Measurements from ENCODE around the gene SH2D2A.
A peak's percentile ranks its signal among the peaks of the same experiment; 100 is the strongest.
"Not testable (repeated sequence)": the region's sequence is repeated elsewhere in the genome, so short reads cannot be mapped to it uniquely, and the experiment has no call there.

SH2D2A gene

DNA sequence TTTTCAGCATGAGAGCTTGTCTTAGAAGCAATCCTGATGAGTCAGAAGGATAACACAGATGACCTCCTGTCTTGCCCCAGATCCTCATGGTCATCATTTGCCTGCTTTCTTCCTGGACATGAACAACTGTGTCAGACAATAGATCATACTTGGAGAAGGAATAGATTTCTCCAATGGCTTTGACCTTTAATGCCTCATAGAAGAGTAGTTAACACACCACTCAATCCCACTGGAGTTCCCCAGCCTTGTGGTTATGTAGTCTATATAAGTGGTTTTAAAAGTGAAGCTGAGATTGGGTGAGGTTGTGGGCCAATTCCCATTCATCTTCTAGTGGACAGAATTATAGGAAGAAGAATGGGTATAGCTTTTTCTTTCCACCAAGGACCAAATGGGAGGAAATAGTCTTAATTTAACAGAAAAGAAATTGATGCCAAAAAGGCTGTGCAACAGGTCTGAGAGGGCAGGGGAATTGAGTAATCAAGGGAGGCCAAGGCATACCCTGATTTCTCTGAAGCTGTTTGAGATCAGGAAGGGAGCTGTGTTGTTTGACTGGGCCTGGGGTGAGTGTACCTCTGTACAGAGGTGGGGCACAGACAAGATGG lies 35.0 kb downstream of the SH2D2A start:
- Histone ChIP-seq H3K4me3 (no peak overlapping the region), H3K27ac (no peak overlapping the region)

DNA sequence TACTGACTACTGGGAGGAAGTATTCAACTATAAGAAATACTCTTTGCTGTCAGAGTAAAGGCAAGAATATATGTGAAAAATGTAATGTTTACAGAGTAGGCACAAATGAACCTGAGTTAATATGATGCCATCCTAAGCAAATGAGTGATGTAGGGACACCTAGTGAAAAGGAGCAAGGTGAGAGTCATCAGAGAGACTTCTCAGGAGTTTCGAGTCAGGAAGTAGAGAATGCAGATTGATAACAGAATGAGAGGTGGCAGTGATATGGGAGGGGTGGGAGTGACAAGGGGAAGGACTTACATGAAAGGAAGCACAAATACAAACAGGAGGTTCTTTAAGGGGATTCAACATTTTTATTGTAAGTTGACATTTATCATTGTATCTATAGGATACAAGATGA lies 39.1 kb downstream of the SH2D2A start:
- H3K27ac ChIP-seq = no peak overlapping the region
- H3K4me3 ChIP-seq = no peak overlapping the region

GRCh38 chr1:156776942-156777341 lies 39.7 kb downstream of the SH2D2A start:
- no peak overlapping the region for H3K27ac ChIP-seq
- no peak overlapping the region for H3K4me3 ChIP-seq

GRCh38 chr1:156775799-156776198 lies 40.8 kb downstream of the SH2D2A start:
- H3K27ac ChIP-seq = no peak overlapping the region
- H3K4me3 ChIP-seq = no peak overlapping the region

DNA sequence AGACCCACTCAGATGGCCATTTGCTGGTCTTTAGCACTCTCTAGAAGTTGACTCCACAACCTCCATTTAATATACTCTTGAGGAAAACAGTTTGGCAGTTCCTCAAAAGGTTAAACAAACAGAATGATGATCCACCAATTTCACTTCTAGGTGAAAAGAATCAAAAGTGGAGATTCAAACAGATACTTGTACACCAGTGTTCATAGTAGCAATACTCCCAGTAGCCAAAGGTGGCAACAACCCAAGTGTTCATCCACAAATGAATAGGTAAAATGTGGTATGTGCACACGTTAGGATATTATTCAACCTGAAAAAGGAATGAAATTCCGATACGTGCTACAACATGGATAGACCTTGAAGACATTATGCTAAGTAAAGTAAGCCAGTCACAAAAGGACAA lies 43.0 kb downstream of the SH2D2A start:
- no peak overlapping the region for H3K27ac ChIP-seq
- H3K4me3 ChIP-seq = no peak overlapping the region

DNA sequence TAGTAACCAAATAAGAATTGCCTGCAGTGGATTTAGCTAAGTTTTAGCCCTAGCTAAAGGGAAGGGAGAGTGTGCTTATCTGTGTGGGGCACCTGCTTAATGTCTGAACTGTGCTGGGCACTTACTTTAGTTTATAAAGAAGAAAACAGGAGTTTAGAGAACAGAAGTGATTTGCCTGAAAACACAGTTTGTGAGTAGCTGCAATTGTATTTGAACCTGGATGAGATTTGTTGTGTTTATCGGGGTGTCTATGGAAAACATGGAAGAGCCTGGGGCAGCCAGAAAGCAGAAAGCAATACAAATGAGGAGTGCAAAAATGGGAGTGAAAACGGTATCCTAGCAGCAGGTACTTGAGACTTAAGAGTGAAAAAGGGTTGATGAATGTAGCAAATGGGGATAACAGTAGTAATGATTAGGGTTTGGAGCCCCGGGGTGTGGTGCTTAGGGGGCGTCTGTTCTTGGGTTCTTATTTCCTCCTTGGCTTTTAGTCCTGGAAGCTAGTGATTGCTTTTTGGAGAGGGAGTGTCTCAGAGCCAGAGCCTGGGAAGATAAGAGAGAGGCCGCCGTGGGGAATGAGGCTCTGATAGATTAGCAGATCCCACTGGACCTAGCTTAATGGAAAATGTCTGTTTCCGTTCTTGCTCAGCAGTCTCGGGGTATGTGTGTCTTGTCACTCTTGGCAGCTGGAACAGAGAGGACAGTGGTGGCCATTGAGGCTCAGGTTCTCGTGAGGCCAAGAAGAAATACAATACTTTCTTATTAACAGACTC lies 43.7 kb downstream of the SH2D2A start:
- Histone ChIP-seq H3K4me3 (no peak overlapping the region), H3K27ac (no peak overlapping the region)

DNA sequence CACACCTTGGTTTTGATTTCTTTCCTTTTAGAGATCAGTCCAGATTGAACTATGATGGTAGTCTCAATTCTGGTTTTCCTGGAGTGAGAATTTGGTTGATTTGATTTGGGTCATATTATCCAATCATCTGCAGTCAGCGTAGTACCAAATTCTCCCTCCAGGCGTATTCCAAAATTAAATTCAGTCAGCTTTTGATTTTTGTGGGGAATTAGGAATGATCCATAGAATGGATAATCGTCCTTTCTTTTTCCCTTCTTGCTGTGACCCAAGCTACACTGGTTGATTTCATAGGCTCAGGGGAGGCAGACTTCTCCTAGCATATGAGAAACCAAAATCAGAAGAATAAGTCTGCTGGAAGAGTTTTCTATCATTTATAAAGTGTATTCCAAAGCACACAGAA lies 44.4 kb downstream of the SH2D2A start:
- H3K27ac ChIP-seq = no peak overlapping the region
- no peak overlapping the region for H3K4me3 ChIP-seq

GRCh38 chr1:156768610-156769295 lies 47.9 kb downstream of the SH2D2A start:
- H3K4me3 ChIP-seq = peak overlapping the region; percentile 60 to 96 (median 87)
- H3K27ac ChIP-seq = peak overlapping the region in 16 of 21 experiments; percentile 91 to 100 (median 98)

DNA sequence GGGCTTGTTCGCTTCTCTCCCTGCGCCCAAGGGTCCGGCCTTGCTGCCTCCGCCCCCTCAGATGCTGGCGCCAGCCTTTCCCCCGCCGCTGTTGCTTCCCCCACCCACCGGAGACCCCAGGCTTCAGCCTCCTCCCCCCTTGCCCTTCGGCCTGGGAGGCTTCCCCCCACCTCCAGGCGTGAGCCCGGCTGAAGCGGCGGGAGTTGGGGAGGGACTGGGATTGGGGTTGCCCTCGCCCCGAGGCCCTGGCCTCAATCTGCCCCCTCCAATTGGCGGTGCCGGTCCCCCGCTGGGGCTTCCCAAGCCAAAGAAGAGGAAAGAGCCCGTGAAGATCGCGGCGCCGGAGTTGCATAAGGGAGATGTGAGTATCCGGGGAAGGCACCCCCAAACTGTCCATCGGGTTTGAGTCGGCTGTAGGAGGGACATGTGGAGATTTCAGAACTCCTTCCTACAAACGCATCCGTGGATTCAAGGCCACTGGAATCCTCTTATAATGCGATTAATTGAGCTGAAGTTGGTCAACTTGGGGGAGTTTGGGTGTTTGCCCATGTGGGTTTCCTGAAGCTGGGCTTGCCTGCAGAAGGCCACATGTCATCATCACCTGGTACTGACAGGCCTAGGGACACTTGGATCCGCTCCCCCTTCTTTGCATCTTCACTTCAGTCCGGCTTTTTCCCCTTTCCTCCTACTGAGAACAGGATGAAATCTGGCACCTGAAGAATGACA lies 48.6 kb downstream of the SH2D2A start:
- Histone ChIP-seq H3K27ac (peak overlapping the region; percentile 91 to 100 (median 98)), H3K4me3 (peak overlapping the region; percentile 60 to 96 (median 87))

DNA sequence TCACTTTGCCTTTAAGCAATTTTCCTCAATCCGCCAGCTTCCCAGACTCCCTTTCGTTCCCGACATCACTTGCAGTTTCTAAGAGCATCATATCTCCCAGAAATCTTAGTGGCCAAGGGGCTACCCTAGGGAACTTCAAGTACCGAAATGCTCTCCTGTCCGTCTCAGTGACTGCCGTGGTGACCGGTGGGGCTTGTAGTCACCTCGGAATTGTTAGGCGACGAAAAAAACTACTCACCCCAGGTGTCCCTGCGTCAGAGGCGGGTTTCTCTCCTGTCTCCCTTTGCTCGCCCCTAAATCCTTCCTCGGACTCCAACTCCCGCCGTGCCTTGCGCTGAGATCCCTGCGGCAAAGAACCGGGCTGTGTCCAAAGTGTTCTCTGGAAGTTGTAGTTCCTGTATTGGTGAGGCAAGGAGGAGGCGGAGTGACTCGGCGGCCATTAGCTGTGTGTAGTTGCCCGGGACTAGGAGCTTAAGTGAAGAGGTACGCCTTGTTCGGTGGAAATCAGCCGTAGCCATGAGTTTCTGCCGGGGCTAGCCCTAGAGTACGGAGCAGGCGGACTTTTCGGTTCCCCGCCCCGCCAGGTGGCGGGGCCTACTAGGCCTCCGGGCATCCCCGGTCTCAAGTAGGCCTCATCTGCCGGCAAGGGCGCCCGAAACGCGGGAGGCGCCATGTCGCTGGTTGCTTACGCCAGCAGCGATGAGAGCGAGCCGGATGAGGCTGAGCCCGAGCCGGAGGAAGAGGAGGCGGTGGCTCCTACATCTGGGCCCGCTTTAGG lies 49.4 kb downstream of the SH2D2A start, which contains the start of gene PRCC:
TSS of gene PRCC (plus strand) at position 435 of the 778 bp plus-strand sequence. CDS start at position 672, 237 bp downstream.
- Histone ChIP-seq H3K27ac (peak within 1 kb of the TSS; percentile 91 to 100 (median 98)), H3K4me3 (peak within 1 kb of the TSS; percentile 60 to 96 (median 87))

GRCh38 chr1:156766298-156767100 lies 50.1 kb downstream of the SH2D2A start:
- peak overlapping the region; percentile 52 to 96 (median 87) for H3K4me3 ChIP-seq
- peak overlapping the region; percentile 25 to 99 (median 96) for H3K27ac ChIP-seq

DNA sequence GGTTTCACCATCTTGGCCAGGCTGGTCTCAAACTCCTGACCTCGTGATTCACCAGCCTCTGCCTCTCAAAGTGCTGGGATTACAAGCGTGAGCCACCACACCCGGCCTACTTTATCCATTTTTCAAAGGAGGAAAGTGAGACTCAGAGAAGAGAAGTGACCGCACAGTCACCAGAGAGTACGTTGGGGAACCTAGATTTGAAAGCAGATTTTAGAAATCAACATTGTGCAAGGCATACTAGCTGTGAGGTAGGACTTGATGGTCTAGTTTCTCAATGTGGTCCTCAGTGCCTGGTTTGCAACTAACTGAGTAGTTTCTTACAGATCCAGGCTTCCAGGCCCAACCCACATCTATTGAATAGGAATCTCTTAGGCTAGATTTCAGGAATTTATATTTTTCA lies 51.0 kb downstream of the SH2D2A start:
- Histone ChIP-seq H3K4me3 (no peak overlapping the region), H3K27ac (peak overlapping the region in 13 of 21 experiments; percentile 78 to 99 (median 93))

GRCh38 chr1:156765136-156765535 lies 51.5 kb downstream of the SH2D2A start:
- not testable (repeated sequence) for H3K4me3 ChIP-seq, H3K27ac ChIP-seq

DNA sequence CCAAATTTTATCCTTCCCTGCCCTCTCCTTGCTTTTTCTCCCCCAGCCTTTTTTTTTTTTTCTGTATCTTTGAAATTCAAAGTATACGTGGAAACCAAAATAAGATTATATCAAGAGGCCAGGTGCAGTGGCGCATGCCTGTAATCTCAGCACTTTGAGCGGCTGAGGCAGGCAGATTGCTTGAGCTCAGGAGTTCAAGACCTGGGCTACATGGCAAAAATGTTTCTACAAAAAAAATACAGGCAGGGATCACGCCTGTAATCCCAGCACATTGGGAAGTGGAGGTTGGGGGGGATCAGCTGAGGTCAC lies 55.9 kb downstream of the SH2D2A start:
- H3K27ac ChIP-seq = no peak overlapping the region

DNA sequence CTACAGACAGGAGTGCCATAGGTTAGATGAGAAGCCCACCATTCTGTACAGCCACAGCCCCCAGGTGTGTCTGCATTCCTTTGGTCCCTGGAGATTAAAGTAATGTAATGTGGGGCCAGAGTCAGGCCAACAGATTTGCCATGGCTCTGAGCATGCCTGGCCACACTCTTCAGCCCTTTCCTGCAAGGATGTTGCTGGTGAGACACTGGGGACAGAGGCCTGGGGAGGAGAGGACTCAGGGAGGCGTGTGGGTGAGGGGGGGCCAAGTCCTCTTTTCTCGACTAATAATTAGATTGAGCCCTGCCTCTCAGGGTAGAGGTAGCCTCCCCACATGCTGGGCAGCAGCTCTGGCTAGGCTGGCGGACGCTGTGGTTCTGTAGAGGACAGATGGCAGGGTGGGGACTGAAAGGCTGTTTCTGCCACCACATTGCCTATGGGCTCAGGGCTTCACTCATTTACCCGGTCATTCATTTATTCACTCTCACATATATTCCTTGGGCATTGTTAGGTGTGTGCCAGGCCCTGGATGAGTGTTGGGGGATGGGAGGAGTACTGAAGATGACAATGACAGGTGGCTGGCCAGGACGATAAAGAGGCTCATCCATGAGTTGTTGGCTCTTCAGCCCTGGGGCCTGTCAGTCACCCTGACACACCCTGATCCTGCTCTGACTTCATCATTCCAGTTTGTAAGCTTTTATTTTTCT lies 56.4 kb downstream of the SH2D2A start:
- H3K4me3 ChIP-seq = no peak overlapping the region
- no peak overlapping the region for H3K27ac ChIP-seq

More for the DNA sequence above, 55.9 kb downstream of the SH2D2A start:
- no peak overlapping the region for H3K4me3 ChIP-seq

DNA sequence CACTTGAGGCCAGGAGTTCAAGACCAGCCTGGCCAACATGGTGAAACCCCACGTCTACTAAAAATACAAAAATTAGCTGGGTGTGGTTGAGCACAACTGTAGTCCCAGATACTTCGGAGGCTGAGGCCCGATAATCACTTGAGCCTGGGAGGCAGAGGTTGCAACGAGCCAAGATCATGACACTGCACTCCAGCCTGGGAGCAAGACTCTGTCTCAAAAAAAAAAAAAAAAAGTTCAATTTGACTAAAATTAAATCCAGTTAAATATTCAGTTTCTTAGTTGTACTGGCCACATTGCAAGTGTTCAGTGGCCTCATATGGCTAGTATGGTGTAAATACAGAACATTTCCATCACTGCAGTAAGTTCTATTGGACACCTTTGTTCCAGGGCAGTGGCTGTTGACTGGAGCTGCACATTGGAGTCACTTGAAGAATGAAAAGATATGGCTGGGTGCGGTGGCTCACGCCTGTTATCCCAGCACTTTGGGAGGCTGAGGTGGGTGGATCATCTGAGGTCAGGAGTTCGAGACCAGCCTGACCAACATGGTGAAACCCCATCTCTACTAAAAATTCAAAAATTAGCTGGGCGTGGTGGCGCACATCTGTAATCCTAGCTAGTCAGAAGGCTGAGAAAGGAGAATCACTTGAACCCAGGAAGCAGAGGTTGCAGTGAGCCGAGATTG lies 58.9 kb downstream of the SH2D2A start:
- not testable (repeated sequence) for H3K27ac ChIP-seq, H3K4me3 ChIP-seq

DNA sequence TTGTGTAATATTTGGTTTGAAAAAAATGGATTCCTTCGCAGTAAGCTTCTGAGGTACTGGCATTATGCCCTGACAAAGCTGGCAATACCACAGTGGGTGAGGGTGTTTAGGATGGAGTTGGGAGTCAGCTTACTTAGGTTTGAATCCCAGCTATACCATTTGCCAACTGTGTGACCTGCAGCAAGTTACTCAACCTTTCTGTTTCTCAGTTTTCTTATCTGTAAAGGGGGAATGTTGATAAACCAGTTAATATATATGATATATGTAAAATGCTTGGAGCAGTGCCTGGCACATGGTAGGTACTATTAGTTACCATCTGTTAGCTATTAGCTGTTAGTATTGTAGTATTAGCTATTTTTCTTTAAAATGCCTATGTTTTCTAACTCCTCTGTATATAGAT lies 60.3 kb downstream of the SH2D2A start:
- H3K27ac ChIP-seq = no peak overlapping the region

More for the DNA sequence above, 60.3 kb downstream of the SH2D2A start:
- H3K4me3 ChIP-seq = no peak overlapping the region

All from skin epidermis (tissue), 12 donors.